Effector CD8-positive, alpha-beta T cell (primary cell): ENCODE data around the gene KCNQ4.

Experiments
- DNase-seq: peaks from one replicate; lab custom pipeline; 2025; lab: John Stamatoyannopoulos, UW

The KCNQ4 gene

DNA sequence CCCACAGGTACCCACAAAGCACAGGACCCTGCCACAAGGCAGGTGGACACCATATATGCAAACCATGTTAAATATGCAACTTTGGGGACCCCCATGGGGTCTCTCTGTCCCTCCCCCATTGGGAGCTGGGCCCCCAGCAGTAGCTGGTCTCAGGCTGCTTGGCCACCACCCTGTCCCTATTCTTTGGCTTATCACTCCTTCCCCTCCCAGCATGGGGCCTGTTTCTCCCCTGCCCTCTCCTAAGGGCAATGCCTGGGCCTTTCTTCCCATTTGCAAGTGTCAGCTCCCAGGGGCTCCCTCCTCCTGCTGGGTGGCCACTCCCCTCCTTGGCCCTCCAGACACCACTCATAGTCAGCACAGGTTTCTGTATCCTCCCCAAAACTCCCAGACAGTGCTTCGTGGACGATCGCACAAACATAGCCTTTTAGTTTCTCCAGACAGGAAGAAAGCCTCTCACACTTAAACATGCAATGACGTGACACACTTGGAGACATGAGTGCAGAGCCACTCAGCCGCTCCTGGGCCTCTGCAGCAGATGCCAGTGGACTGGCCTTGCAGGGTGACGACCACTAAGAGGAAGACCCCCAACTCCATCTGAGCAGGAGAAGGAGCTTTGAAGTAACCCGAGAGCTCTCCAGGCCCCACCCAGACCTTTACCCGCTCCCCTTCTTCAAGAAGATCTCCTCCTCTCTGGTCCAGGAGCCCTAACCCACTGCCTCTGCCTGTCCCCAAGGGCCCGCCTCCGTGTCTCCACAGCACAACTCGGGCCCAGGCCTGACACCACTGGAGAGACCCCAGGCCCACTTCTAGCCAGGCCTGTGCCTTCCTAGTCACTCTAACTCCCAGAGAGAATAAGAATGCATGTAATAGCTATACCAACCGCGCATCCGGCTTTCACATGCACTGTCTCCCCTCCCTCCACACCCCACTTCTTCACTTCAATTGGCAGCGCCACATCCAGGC, 55.7 kb downstream of the KCNQ4 start:
- no peak for DNase-seq

DNA sequence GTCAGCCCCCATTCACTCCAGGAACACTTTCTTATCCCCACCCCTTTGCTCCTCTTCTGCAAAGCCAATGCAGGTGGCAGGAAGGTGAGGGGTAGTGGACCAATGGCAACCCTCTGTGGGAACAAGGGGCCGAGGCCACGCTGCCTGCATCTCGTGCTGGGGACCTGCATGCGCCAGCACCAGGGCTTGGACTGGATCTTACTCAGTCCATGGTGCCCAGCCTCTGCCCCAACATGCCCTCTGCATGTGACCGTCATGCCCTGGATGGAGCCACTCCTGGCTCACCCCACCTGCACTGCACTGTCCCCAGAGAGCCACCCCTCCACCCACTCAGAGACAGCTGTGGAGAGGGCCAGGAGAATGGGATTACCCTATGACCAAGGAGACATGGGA, 56.4 kb downstream of the KCNQ4 start:
- no peak for DNase-seq

DNA sequence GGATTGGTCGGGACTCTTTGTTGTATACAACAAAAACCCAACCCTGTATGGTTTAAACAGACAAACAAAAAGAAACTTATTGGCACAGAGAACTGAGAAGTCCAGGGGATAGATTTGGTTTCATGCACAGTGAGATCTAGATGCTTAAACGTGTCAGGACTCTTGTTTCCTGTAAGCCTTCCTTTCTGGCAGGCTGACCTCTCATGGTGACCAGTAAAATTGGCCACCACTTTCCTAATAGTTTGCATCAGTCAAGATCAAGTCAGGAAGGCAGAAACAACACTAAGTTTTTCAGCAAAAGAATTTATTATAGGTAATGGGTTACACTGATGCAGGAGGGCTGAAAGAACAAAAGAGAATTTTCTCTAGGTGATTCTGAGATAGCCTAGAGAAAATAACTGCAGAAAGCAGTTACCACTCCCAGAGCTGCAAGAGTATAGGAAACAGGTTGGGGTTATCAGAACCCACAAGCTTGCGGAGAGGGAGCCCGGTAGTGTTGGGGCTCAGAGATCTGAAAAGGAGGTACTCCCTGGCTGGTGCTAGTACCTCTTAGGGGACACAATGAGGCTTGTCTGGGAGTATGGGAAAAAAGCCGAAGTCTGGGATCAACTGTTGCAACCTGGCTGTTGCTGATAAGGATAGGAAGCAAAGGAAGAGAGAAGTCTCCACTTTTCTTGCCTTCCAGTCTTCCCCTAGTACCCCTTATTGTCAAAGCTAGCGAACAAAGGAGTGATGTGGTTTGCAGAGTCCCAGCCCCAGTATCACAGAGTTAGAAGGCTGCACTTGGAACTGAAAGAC, 57.1 kb downstream of the KCNQ4 start:
- DNase-seq: no peak

DNA sequence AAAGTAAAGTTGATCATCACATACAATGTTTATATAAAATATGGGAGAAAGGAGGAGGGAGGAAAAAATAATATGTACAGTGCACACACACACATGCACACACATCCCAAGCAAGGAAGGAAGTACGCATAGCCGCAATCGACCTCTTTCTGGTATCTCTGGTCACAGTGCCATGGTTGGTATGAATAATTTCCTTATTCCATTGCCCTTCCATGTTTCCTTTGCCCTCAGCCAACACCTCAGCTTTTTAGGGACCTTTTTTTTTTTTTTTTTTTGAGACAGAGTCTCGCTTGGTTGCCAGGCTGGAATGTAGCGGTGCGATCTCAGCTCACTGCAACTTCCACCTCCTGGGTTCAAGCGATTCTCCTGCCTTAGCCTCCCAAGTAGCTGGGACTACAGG, 58.0 kb downstream of the KCNQ4 start:
- no peak for DNase-seq

DNA sequence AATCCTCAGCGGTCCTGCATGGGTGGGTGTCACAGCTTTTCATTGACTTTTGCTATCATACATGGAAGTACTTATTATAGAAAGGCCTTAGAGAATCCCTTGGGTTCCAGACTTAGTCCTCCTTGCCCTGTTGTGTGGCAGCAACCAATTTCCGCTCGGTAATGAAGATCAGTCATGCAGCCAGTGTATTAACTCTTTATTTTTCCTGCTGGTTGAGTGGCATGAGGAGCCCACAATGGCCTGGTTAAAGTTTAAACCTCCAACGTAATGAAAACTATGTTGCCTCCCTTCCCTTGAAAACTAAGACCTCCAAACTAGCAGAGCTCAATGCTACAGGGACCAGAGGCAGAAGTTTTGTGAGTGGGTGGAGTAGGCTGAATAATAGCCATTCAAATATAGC, 58.6 kb downstream of the KCNQ4 start:
- DNase-seq: no peak

DNA sequence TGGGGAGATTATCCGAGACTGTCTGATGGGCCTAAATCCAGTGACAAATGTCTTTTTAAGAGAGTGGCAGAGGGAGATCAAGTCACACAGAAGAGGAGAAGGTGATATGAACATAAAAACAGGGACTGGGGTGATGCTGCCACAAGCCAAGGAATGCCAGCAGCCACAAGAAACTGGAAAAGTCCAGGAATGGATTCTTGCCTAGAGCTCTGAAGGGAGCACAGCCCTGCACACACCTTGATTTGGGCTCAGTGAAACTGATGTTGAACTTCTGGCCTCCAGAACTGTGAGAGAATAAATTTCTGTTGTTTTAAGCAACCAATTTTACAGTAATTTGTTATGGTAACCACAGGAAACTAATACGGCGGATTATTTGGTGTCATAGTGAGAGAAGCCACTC, 59.1 kb downstream of the KCNQ4 start:
- no peak for DNase-seq

DNA sequence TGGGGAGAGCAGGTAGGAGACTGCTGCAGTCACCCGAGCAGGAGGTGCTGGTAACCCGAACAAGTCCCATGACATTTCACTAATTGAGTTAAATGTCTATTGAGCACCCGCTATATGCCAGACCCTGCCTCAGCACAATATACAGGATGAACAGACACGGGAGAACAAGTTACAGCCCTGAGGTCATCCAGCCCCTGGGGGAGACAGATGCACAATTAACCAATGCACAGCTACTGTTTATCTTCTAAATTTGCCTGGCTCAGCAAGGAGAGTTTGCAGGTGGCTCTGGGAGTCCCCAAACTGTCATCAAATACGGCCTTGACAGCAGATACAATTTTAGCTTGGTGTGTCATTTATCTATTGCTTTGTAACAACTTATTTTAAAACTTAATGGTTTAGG, 60.5 kb downstream of the KCNQ4 start:
- no peak for DNase-seq

DNA sequence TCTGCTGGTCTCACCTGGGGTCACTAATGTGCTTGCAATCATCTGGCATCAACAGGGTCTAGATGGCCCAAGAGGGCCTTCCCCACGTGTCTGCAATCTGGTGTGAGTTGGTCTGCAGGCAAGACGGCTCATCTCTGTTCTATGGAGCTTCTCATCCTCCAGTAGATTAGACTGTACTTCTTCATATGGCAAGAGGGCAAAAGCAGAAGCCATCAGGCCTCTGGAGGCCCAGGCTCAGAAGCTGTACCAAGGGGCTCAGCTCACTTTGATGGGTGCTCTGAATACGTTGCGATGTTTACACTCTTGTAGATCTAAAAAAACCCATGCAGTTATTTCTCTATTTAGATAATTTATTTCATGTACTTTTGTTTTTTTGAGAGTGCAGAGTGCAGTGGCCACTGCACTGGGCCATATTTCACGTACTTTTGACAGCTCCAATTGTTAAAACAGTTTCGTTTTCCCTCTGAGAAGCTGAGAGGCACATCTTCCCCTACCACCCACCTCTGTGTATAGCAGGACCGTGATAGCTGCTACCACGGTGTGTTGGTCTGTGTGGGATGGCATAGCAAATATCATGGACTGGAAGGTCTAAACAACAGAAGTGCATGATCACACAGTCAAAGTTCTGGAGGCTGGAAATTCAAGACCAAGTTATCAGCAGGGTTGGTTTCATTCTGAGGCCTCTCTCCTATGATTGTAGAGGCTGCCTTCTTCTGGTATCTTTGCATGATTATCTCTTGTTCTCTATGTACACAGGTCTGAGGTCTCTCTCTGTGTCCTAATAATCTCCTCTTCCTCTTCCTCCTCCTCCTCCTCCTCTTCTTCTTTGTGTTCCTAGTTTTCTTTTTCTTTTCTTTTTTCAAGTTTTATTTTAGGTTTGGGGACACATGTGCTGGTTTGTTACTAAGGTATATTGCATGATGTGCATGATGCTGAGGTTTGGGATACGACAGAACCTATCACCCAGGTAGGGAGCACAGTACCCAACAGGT, 61.6 kb downstream of the KCNQ4 start:
- no peak for DNase-seq

DNA sequence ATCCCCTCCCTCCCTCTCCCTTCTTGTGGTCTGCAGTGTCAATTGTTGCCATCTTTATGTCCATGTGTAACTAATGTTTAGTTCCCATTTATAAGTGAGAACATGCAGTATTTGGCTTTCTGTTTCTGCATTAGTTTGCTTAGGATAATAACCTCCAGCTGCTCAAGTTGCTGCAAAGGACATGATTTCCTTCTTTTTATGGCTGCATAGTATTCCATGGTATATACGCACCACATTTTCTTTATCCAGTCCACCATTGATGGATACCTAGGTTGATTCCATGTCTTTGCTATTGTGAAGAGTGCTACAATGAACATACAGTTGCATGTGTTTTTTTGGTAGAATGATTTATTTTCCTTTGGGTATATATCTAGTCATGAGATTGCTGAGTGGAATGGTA, 62.3 kb downstream of the KCNQ4 start:
- no peak for DNase-seq

DNA sequence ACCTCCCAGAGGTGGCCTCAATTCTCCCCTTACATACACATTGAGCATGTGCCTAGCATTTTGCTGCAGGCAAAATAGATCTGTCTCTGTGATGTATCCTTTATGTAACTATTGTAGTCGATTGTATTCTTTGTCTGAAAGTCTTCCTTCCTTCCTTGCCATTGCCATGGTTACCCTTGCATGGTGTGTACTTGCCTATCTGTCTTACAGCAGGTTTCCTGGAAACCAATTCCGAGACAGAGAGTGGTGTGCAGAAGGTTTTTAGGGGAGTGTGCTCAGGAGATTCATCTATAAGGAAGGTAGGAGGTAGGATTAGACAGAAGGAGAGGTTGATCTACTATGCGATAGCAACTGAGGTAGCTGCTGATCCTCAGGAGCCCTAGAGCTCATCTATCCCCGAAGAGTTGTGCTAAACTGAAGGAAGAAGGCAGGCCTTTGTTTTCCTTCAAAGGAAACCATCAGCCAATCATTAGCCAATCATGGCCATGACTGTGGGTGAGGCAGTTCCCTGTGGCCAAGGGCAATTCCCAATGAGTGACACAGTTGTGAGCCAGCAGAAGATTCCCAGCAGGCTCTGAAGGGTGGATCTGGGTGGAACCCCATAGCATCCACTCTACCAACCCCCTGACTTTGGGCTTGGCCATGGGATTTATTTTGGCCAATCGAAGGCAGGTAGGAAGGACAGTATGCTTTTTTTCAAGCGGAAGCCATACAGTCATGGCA, 63.6 kb downstream of the KCNQ4 start:
- no peak for DNase-seq

DNA sequence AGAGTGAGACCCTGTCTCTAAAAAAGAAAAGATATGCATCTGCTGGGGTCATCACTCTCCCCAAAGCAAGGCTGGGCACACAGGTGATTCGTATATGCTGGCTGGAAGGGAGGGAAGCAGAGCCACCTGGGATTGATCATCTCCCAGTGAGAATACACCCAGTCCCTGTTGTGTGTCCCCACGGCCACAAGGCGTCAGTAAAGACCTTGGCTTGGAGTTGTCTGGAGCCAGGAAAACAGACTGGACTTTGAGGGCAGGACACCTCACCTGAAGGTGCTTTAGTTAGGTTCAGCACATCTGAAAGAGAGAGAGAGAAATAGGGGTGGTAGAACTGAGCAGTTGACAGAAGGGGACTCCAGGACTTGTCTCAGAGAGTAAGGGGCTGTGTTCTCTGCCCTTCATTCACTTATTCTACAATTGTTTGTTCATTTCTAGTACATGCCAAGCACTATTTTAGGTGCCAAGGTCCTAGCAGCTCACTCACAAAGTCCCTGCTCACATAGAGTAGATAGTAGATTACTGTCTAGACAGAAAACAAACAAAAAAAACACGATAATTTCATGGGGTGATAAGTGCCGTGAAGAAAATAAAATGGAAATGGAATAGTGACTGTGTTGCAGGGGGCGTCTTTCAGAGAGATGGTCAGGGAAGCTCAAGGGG, 65.1 kb downstream of the KCNQ4 start:
- DNase-seq: no peak

DNA sequence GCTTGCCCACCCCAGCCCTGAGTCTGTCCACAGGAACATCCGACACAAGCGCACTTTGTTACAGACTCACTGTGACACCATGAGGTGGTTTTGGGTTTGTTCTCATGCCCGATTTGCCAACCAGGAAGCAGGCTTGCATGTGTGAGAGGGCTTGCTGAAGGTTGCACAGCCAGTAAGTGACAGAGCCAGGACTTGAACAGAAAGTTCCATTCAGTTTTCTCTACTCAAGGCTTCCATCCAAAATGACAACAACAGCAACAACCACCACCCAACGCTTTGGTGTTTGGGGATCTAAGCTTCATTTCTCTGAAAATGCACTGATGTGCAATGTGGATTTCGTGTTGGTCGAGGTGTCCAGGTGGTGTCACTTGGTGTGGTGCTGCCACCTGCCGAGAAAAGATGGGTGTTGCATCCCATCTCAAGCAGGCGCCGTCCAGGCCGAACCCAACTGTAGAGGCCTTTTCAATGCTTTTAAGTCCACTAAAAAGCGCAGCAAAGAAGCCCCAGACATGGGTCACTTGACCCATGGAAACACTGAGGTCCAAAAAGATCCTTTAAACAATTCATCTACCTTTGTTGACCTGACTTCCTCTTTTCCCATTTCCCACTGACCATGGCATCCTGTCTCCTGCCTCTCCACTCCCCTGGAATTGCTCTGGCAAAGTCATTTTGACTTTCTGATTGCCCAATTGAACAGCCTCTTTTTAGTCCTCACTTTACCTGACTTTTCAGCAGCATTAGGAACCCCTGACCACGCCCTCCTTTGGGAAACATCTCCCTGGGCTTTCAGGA, 66.4 kb downstream of the KCNQ4 start:
- peak; percentile 66 for DNase-seq

DNA sequence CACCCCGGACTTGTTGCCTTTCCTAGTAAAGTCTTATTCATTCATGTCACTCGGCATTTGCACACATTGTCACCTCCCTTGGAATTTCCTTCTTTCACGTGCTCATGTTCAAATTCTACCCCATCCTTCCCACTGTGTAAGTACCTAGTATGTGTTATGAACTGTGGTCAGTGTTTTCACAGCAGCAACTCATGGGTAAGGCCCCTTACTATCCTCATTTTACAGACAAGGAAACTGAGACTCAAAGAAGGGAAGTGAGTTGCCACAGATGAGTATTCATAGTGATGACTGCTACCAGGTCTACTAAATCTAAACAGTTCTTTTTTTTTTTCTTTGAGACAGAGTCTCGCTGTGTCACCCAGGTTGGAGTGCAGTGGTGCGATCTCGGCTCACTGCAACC, 68.1 kb downstream of the KCNQ4 start:
- DNase-seq: no peak

DNA sequence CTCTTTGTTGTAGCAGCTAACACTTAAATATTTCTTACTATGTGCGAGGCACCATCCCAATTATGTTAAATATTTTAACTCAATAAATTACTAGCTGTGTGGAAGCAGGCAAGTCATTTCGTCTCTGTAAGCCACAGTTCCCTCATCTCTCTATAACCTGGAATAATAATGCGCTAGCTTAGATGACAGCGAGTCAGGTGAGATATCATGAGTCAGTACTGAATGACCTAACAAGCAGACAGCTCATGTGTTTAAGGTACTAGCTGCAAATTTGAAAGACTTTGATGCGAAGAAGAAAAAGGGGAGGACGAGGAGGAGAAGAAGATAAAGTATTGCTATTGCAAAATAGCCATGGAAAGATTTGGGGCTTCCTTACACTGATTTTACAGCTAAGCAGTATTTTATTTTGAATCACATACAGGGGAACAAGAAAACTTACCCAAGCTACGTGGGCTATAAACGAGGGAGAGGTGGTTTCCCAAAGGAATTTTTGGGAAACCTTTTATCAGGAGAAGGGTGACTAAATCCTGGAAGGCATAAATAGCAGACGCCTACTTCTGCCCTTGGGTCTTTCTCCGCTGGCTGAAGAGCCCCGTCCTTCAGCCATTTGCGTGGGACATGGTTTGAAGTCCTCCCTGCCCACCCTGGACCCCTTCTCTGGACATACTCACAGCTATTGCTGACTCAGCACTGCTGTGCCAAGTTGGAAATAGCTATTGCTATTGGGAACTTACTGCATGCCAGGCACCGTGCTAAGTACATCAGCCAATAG, 69.7 kb downstream of the KCNQ4 start:
- DNase-seq: no peak

DNA sequence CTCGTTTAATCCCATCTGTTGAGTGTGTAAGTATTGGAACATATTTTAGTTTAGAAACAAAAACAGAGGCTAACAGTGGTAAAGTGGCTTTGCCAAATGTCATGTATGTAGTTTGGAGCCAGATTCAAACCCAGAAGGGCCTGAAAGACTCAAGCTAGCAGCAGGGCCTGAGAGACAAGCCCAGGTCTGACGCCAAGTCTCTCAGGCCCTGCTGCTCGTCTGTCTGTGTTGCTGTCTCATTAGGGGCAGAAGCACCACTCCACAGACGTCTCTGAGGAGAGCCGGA, 70.2 kb downstream of the KCNQ4 start:
- no peak for DNase-seq

DNA sequence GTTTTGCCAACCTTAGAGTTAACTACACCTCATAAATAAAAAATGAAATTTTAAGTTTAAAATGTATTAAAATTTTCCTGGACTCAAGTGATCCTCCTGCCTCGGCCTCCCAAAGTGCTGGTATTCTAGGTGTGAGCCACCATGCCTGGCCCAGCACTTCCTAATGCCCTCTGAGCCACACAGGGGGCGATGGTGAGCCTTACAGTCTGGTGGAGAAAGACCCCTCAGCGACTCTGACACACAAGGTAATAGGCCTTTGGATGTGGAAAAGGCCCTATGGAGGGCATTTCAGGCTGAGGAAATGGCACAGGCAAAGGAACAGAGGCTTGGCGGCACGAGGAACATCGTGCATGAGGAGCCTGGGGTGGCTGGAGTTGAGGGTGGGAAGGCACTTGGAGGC, 71.9 kb downstream of the KCNQ4 start:
- no peak for DNase-seq

DNA sequence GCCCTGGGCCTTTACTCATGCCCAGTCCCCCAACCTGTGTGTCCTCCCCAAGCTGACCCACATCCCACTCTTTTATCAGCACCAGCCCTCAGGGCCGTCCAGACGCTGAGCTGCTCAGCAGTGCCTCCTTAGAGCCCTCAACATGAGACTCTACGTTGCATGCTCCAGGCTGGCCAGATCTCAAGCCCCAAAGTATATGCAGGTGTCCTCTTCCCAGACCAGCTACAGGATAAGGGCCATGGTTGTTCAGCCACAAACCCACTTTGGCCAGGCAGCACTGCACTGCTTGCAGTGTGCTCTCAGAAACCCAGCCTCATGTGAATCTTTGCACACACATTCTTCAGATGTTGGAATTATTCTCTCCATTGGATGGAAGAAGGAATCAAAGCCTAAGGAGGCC, 72.5 kb downstream of the KCNQ4 start:
- no peak for DNase-seq

DNA sequence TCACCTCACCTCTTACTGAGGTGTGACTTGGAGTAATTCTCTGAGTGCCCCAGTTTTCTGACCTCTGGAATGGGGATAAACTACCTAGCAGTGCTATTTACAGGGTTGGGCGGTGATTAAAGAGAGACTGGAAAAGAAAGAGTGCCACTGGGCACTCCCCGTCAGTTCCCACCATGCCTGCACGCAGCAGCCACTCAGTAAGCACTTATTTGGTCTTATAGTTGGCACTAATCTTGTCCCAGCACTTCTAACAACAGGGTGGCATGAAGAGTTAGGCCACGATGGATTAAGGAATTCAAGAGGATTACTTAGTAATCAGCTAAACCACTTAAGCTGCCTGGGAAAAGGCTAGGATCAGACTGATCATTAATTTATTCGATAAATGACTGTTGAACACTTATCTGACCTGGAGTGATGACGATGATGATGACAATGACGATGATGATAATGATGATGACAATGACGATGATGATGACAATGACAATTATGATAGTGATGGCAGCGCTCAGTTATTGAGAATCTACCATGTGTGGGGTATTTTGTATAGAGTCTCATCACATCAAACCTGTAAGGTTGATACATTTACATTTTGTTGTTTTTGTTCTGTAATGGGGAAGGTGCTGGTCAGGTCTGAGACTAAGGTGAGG, 73.2 kb downstream of the KCNQ4 start:
- DNase-seq: no peak

DNA sequence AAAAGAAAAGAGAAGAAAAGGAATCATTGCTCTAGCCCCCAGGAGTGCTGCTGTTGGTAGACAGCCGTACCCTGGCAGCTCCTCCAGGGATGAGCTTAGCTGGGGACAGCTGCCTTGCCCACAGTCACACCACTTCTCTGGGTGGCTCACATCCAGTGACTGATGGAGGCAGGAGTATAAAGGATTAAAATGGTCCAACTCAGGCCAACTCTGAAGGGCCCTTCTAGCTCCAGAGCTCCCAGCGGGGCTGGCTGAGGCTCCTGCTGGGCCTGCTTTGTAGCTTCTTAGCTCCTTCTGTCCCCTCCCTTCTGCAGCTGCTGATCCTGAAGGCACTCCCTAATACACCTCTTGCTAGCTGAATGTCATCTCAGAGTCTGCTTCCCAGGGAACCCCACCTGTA, 74.2 kb downstream of the KCNQ4 start:
- DNase-seq: no peak
